H1 (cell line): ENCODE measurements around the gene KCNB1. TPM values are rescaled to one million over a fixed set of nuclear protein-coding genes. Genes with fewer than 3 reads are reported as not detected.

Experiments used
- CTCF ChIA-PET: fragments of 300-600 bp; sonication (Branson Sonifier 250); formaldehyde crosslinking; loops from one replicate; lab custom pipeline; 2021; ENCODE audit not compliant: partially characterized antibody; lab: Charles Lee
- POLR2A ChIA-PET: fragments of 300-600 bp; sonication (Branson Sonifier 250); formaldehyde crosslinking; loops from one replicate; lab custom pipeline; 2021; ENCODE audit warnings: inconsistent platforms; ENCODE audit not compliant: partially characterized antibody; lab: Charles Lee
- DNase-seq, 2 experiments: peaks; one replicate each; pipeline versions ENCODE4 v3.0.0 to v3.0.0-alpha.2; 2010 to 2022; ENCODE audit warnings: low spot score in 2 of 2, low read depth in 1 of 2, mixed read lengths in 1 of 2
- FAIRE-seq: peaks from 2 replicates; lab custom pipeline; 2011; peaks lifted over from hg19 to GRCh38; lab: Jason Lieb, UNC
- H2AFZ ChIP-seq: 2 replicates; pipeline ENCODE4 v1.8.1; 2012; ENCODE audit warnings: low read length, inconsistent platforms
- H2AK5ac ChIP-seq: 2 replicates; pipeline ENCODE4 v1.6.1; 2013; ENCODE audit warnings: low read depth, low read length
- H2BK120ac ChIP-seq: replicated peaks from 2 replicates; pipeline ENCODE3; 2013; ENCODE audit warnings: low read depth, low read length, inconsistent platforms
- H2BK12ac ChIP-seq: 2 replicates; pipeline ENCODE4 v1.6.1; 2013; ENCODE audit warnings: low read depth, low read length
- H2BK15ac ChIP-seq: 2 replicates; pipeline ENCODE4 v1.6.1; 2013; ENCODE audit warnings: low read length
- H2BK20ac ChIP-seq: 2 replicates; pipeline ENCODE4 v1.6.1; 2013; ENCODE audit warnings: low read length
- H2BK5ac ChIP-seq: 2 replicates; pipeline ENCODE4 v1.6.1; 2013; ENCODE audit warnings: low read depth, low read length
- H3K14ac ChIP-seq: 2 replicates; pipeline ENCODE4 v1.6.1; 2013; ENCODE audit warnings: inconsistent platforms; ENCODE audit not compliant: insufficient read length
- H3K18ac ChIP-seq: 2 replicates; pipeline ENCODE4 v1.6.1; 2013; ENCODE audit warnings: low read length; ENCODE audit errors: extremely low read depth
- H3K23ac ChIP-seq: 2 replicates; pipeline ENCODE4 v1.6.1; 2013; ENCODE audit warnings: inconsistent platforms; ENCODE audit not compliant: insufficient read length
- H3K23me2 ChIP-seq: 2 replicates; pipeline ENCODE4 v1.6.1; 2013; ENCODE audit warnings: low read depth, low read length
- H3K27ac ChIP-seq: 2 replicates; pipeline ENCODE4 v1.6.1; 2011; ENCODE audit warnings: low read depth, low read length, inconsistent platforms
- H3K27me3 ChIP-seq, 4 experiments: replicated peaks in 1 of 4; 1 replicate in 1 of 4; 2 replicates in 3 of 4; pipeline versions ENCODE4 v1.6.1 to v1.8.1; 2011 to 2013; ENCODE audit warnings: low read length in 3 of 4, mild to moderate bottlenecking in 3 of 4, inconsistent platforms in 2 of 4, mixed read lengths in 2 of 4, moderate library complexity in 1 of 4; ENCODE audit not compliant: control insufficient read depth in 3 of 4, insufficient read depth in 3 of 4; ENCODE audit errors: extremely low read depth in 1 of 4
- H3K36me3 ChIP-seq, 4 experiments: 2 replicates each; pipeline versions ENCODE4 v1.6.1 to v1.8.1; 2011 to 2013; ENCODE audit warnings: mild to moderate bottlenecking in 4 of 4, low read length in 3 of 4, moderate library complexity in 2 of 4, control low read depth in 1 of 4, inconsistent platforms in 1 of 4; ENCODE audit not compliant: insufficient read depth in 4 of 4, control insufficient read depth in 2 of 4
- H3K4ac ChIP-seq: replicated peaks from 2 replicates; pipeline ENCODE3; 2013; ENCODE audit warnings: low read length, low read depth, mixed read lengths, inconsistent platforms; ENCODE audit not compliant: insufficient read length
- H3K4me1 ChIP-seq, 4 experiments: replicated peaks in 1 of 4; 1 replicate in 1 of 4; 2 replicates in 3 of 4; pipeline versions ENCODE4 v1.6.1 to v1.8.1; 2011 to 2013; ENCODE audit warnings: low read length in 3 of 4, inconsistent platforms in 2 of 4, mixed read lengths in 1 of 4; ENCODE audit not compliant: insufficient read depth in 4 of 4, control insufficient read depth in 3 of 4
- H3K4me2 ChIP-seq, 2 experiments: 2 replicates each; pipeline versions ENCODE4 v1.6.1 to v1.8.1; 2011 to 2013; ENCODE audit warnings: low read depth in 2 of 2, low read length in 2 of 2, control low read depth in 1 of 2, inconsistent platforms in 1 of 2, mild to moderate bottlenecking in 1 of 2; ENCODE audit not compliant: insufficient read depth in 1 of 2
- H3K4me3 ChIP-seq, 4 experiments: fragments of 200-600, 300-600 bp in 1 of 4; sonication (generic), shearing (Covaris generic), sonication (Bioruptor Twin) in 1 of 4; 2 replicates each; pipeline versions ENCODE4 v1.5.1 to v1.8.1; 2011 to 2016; ENCODE audit warnings: low read length in 4 of 4, low read depth in 3 of 4, control low read depth in 2 of 4, inconsistent platforms in 2 of 4, mild to moderate bottlenecking in 2 of 4, mixed read lengths in 1 of 4, moderate library complexity in 1 of 4; ENCODE audit not compliant: insufficient read depth in 2 of 4; ENCODE audit errors: extremely low read depth in 1 of 4
- H3K56ac ChIP-seq: replicated peaks from 2 replicates; pipeline ENCODE3; 2013; ENCODE audit warnings: low read depth, mild to moderate bottlenecking, mixed read lengths, low read length, inconsistent platforms; ENCODE audit not compliant: insufficient read length
- H3K79me1 ChIP-seq: 2 replicates; pipeline ENCODE4 v1.6.1; 2013; ENCODE audit warnings: low read depth, low read length, control low read depth
- H3K79me2 ChIP-seq, 2 experiments: 2 replicates each; pipeline versions ENCODE4 v1.6.1 to v1.8.1; 2012 to 2013; ENCODE audit warnings: low read length in 2 of 2, mild to moderate bottlenecking in 2 of 2, inconsistent platforms in 1 of 2; ENCODE audit not compliant: insufficient read depth in 2 of 2, control insufficient read depth in 1 of 2
- H3K9ac ChIP-seq, 4 experiments: replicated peaks in 1 of 4; 1 replicate in 1 of 4; 2 replicates in 3 of 4; pipeline versions ENCODE4 v1.6.1 to v1.8.1; 2011 to 2013; ENCODE audit warnings: low read depth in 3 of 4, low read length in 3 of 4, control low read depth in 2 of 4, mild to moderate bottlenecking in 2 of 4, moderate library complexity in 2 of 4, inconsistent platforms in 1 of 4; ENCODE audit errors: extremely low read depth in 1 of 4
- H3K9me3 ChIP-seq, 2 experiments: 2 replicates each; pipeline versions ENCODE4 v1.6.1 to v1.8.1; 2012 to 2013; ENCODE audit warnings: mild to moderate bottlenecking in 2 of 2, moderate library complexity in 2 of 2, control low read depth in 1 of 2, inconsistent platforms in 1 of 2, low read depth in 1 of 2, low read length in 1 of 2, mixed read lengths in 1 of 2; ENCODE audit not compliant: insufficient read depth in 2 of 2
- H4K20me1 ChIP-seq, 2 experiments: replicated peaks in 1 of 2; 2 replicates each; pipeline versions ENCODE3 to v1.8.1; 2011 to 2013; ENCODE audit warnings: inconsistent platforms in 2 of 2, low read length in 2 of 2, mild to moderate bottlenecking in 1 of 2; ENCODE audit not compliant: insufficient read depth in 2 of 2, control insufficient read depth in 1 of 2
- H4K5ac ChIP-seq: 2 replicates; pipeline ENCODE4 v1.6.1; 2013; ENCODE audit warnings: low read length, low read depth, mixed read lengths, inconsistent platforms; ENCODE audit not compliant: insufficient read length
- H4K8ac ChIP-seq: 2 replicates; pipeline ENCODE4 v1.8.0; 2013; ENCODE audit warnings: mild to moderate bottlenecking, moderate library complexity, low read length, inconsistent platforms; ENCODE audit not compliant: insufficient read depth; ENCODE audit errors: extremely low read depth
- H4K91ac ChIP-seq: replicated peaks from 2 replicates; pipeline ENCODE3; 2013; ENCODE audit warnings: low read length, mixed read lengths, inconsistent platforms; ENCODE audit not compliant: insufficient read length
- CBX5 ChIP-seq: fragments of 300-800, 300-1000 bp; sonication (generic); IDR thresholded peaks from 2 replicates; pipeline ENCODE4 v1.7.1; 2016; ENCODE audit warnings: antibody characterized with exemption, low read length, low read depth
- CBX8 ChIP-seq: fragments of 300-800, 300-1000 bp; sonication (generic); IDR thresholded peaks from 2 replicates; pipeline ENCODE4 v1.7.1; 2016; ENCODE audit warnings: low read depth, low read length, borderline replicate concordance
- CEBPB ChIP-seq: IDR thresholded peaks from 2 replicates; pipeline ENCODE4 v1.6.1; 2012; ENCODE audit warnings: low read depth, low read length
- JUND ChIP-seq: IDR thresholded peaks from 2 replicates; pipeline ENCODE4 v1.6.1; 2011; ENCODE audit warnings: mild to moderate bottlenecking, improper control_type of control experiment, low read length
- NANOG ChIP-seq: IDR thresholded peaks from 2 replicates; pipeline ENCODE4 v1.6.1; 2011; ENCODE audit warnings: low read length, low read depth, mild to moderate bottlenecking, inconsistent platforms; ENCODE audit not compliant: insufficient read depth, poor library complexity, severe bottlenecking
- POLR2A ChIP-seq, 2 experiments: IDR thresholded peaks; 1 replicate in 1 of 2; 2 replicates in 1 of 2; pipeline ENCODE4 v1.6.1; 2011; ENCODE audit warnings: low read depth in 2 of 2, low read length in 2 of 2, mild to moderate bottlenecking in 2 of 2; ENCODE audit errors: control extremely low read depth in 1 of 2
- RFX5 ChIP-seq: IDR thresholded peaks from 2 replicates; pipeline ENCODE4 v1.6.1; 2011; ENCODE audit warnings: low read depth, low read length, improper control_type of control experiment, borderline replicate concordance
- SAP30 ChIP-seq: fragments of 300-600 bp; sonication (generic); IDR thresholded peaks from 2 replicates; pipeline ENCODE4 v1.7.1; 2012; ENCODE audit warnings: low read length, moderate library complexity, mild to moderate bottlenecking, inconsistent platforms; ENCODE audit not compliant: insufficient read depth, insufficient replicate concordance
- SP1 ChIP-seq: IDR thresholded peaks from 2 replicates; pipeline ENCODE4 v1.6.1; 2011; ENCODE audit warnings: low read depth, low read length
- TBP ChIP-seq: IDR thresholded peaks from 2 replicates; pipeline ENCODE4 v1.6.1; 2011; ENCODE audit warnings: low read depth, low read length, improper control_type of control experiment
- YY1 ChIP-seq: IDR thresholded peaks from 2 replicates; pipeline ENCODE4 v1.6.1; 2011; ENCODE audit warnings: low read depth, mild to moderate bottlenecking, low read length
- WGBS, 2 experiments: shearing (Covaris generic) in 1 of 2; methylation state at CpG; one replicate each; pipeline versions ENCODE4 v1.1.6 to v1.1.7; 2013 to 2015; ENCODE audit warnings: low lambda C conversion rate in 2 of 2, mixed read lengths in 2 of 2, inconsistent platforms in 1 of 2, low coverage in 1 of 2, missing lambda C conversion rate in 1 of 2; ENCODE audit not compliant: insufficient replicate concordance in 2 of 2, insufficient coverage in 1 of 2, insufficient read length in 1 of 2; ENCODE audit errors: extremely low coverage in 1 of 2, missing lambda C conversion rate in 1 of 2; 5-methylcytosine and 5-hydroxymethylcytosine counted together
- polyA plus RNA-seq, 7 experiments: library from polyadenylated mRNA; depleted of rRNA in 3 of 7; stranded (reverse) in 5 of 7; unstranded in 2 of 7; fragments of >200 nt in 5 of 7; fragments of 200-250 nt in 2 of 7; gene quantifications; 1 replicate in 5 of 7; 2 replicates in 1 of 7; 4 replicates in 1 of 7; pipeline versions ENCODE4 v1.2.1 to v1.2.3, GENCODE V29; 2011 to 2013; ENCODE audit warnings: missing spikeins in 2 of 7, mixed read lengths in 2 of 7
- total RNA-seq: library from RNA; stranded (reverse); fragmentation: NEBNext Ultra II Directional; extraction: Animal tissue kit (Norgen Biotek cat#: 25700); gene quantifications from 2 replicates; pipeline ENCODE4 v1.2.1, GENCODE V29; 2021
- TF ChIP-seq, protein P1 (sequence below): IDR thresholded peaks from 2 replicates; pipeline ENCODE4 v1.6.1; 2012; ENCODE audit warnings: low read length, inconsistent platforms

Gene KCNB1
- total and polyA plus RNA-seq, 2 of the 8 experiments (the other 6 are each of a cell fraction or from before 2014, with no cell fraction given): 0.58 to 0.67 TPM

GRCh38 chr20:49392745-49393144 lies 89.7 kb downstream of the KCNB1 start:
- Histone ChIP-seq H3K79me1 (no peaks in the 10 kb centered on the region), H2BK120ac (no peak overlapping the region), H2BK20ac (no peak overlapping the region), H3K14ac (no peak overlapping the region), H3K4me1 (no peaks in the 10 kb centered on the region), H3K23ac (no peak overlapping the region), H3K27me3 (no peaks in the 10 kb centered on the region; a peak in 3 of 7 replicates), H3K56ac (no peak overlapping the region), H4K5ac (no peak overlapping the region), H3K18ac (no peak overlapping the region), H2AFZ (no peak overlapping the region), H4K20me1 (no peaks in the 10 kb centered on the region), H2AK5ac (no peak overlapping the region), H4K8ac (no peak overlapping the region; the same call in 1 of the 2 replicates), H3K4me2 (no peak overlapping the region), H3K9ac (no peak overlapping the region), H2BK15ac (no peak overlapping the region), H3K27ac (no peak overlapping the region), H4K91ac (no peak overlapping the region), H3K9me3 (no peaks in the 10 kb centered on the region), H3K23me2 (no peaks in the 10 kb centered on the region), H2BK12ac (no peak overlapping the region), H3K4ac (no peak overlapping the region), H3K79me2 (no peaks in the 10 kb centered on the region), H2BK5ac (no peak overlapping the region), H3K4me3 (no peak overlapping the region), H3K36me3 (no peaks in the 10 kb centered on the region)
- 93% methylated on average over 4 of the region's 4 CpGs; no CpG with 5 or more reads in 1 of the 2 experiments for WGBS, 2 experiments
- no peak for FAIRE-seq
- no peak for TF ChIP-seq SAP30
- no peak for TF ChIP-seq JUND
- TF ChIP-seq RFX5: no peak
- TF ChIP-seq SP1: no peak
- no peak for TF ChIP-seq YY1
- TF ChIP-seq, protein P1, sequence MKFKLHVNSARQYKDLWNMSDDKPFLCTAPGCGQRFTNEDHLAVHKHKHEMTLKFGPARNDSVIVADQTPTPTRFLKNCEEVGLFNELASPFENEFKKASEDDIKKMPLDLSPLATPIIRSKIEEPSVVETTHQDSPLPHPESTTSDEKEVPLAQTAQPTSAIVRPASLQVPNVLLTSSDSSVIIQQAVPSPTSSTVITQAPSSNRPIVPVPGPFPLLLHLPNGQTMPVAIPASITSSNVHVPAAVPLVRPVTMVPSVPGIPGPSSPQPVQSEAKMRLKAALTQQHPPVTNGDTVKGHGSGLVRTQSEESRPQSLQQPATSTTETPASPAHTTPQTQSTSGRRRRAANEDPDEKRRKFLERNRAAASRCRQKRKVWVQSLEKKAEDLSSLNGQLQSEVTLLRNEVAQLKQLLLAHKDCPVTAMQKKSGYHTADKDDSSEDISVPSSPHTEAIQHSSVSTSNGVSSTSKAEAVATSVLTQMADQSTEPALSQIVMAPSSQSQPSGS: no peak
- TF ChIP-seq TBP: no peak
- TF ChIP-seq CBX5: no peak
- TF ChIP-seq CEBPB: no peak
- TF ChIP-seq CBX8: no peak
- no peak for TF ChIP-seq POLR2A (IDR thresholded peaks at IDR 0.05; ENCODE audit: control extremely low read depth in 1 of 2, low read depth in 2 of 2, low read length in 2 of 2)
- TF ChIP-seq NANOG: no peak
- CTCF ChIA-PET: interaction anchor here (0.6 to 6.2 kb wide), 3 partner anchors 8 to 176 kb away, joined by 5 to 62 read pairs (median 7); no protein-coding TSS in a partner anchor
- POLR2A ChIA-PET: interaction anchor here (0.9 kb wide), 1 partner anchor 10 kb away, joined by 3 read pairs; no protein-coding TSS in a partner anchor
- no peak for DNase-seq
